HepG2 (cell line): ENCODE measurements around the gene TCTN2. TPM values are rescaled to one million over a fixed set of nuclear protein-coding genes. Genes with fewer than 3 reads are reported as not detected.

Experiments used
- FOSL1 ChIP-seq: sonication (generic); formaldehyde crosslinking; IDR thresholded peaks from 2 replicates; pipeline ENCODE4 v1.9.0; 2021; ENCODE audit warnings: missing genetic modification reagents, borderline replicate concordance
- FOSL2 ChIP-seq: sonication (generic); formaldehyde crosslinking; IDR thresholded peaks from 2 replicates; pipeline ENCODE4 v1.4.0; 2020; ENCODE audit warnings: missing genetic modification reagents
- FOXA1 ChIP-seq, 2 experiments: fragments of 450-650 bp in 1 of 2; sonication (generic) in 1 of 2; formaldehyde crosslinking in 1 of 2; IDR thresholded peaks; 2 replicates each; pipeline versions ENCODE4 v1.4.0 to v1.6.1; 2016 to 2020; ENCODE audit warnings: missing genetic modification reagents in 1 of 2
- GTF2F1 ChIP-seq: fragments of 150-350 bp; IDR thresholded peaks from 2 replicates; pipeline ENCODE4 v1.6.1; 2014; ENCODE audit warnings: low read length
- MAFF ChIP-seq: IDR thresholded peaks from 2 replicates; pipeline ENCODE4 v1.6.1; 2011; ENCODE audit warnings: low read depth, low read length, improper control_type of control experiment
- NCOA5 ChIP-seq: sonication (generic); formaldehyde crosslinking; IDR thresholded peaks from 2 replicates; pipeline ENCODE4 v1.4.0; 2020; ENCODE audit warnings: missing genetic modification reagents
- POLR2AphosphoS2 ChIP-seq: IDR thresholded peaks from 2 replicates; pipeline ENCODE4 v1.6.1; 2011; ENCODE audit warnings: low read depth, low read length, improper control_type of control experiment
- RARA ChIP-seq: IDR thresholded peaks from 2 replicates; pipeline ENCODE4 v1.6.1; 2016; ENCODE audit warnings: missing genetic modification reagents, missing compliant biosample characterization
- RBM22 ChIP-seq: fragments of 200-400 bp; formaldehyde crosslinking; optimal IDR thresholded peaks from 2 replicates; pipeline ENCODE3; 2017; ENCODE audit warnings: mild to moderate bottlenecking, low read length, moderate library complexity
- SALL1 ChIP-seq: sonication (generic); formaldehyde crosslinking; IDR thresholded peaks from 2 replicates; pipeline ENCODE4 v1.8.0; 2022; ENCODE audit warnings: mild to moderate bottlenecking, missing genetic modification reagents
- SIX4 ChIP-seq: sonication (generic); formaldehyde crosslinking; IDR thresholded peaks from 2 replicates; pipeline ENCODE4 v1.4.0; 2020; ENCODE audit warnings: missing genetic modification reagents
- SYNCRIP ChIP-seq: fragments of 200-400 bp; formaldehyde crosslinking; IDR thresholded peaks from 2 replicates; pipeline ENCODE4 v1.6.1; 2018; ENCODE audit warnings: mild to moderate bottlenecking, low read depth, low read length; ENCODE audit not compliant: insufficient read depth
- ZFP36L2 ChIP-seq: sonication (generic); formaldehyde crosslinking; IDR thresholded peaks from 2 replicates; pipeline ENCODE4 v1.4.0; 2020; ENCODE audit warnings: missing genetic modification reagents
- ZNF124 ChIP-seq: sonication (generic); formaldehyde crosslinking; IDR thresholded peaks from 2 replicates; pipeline ENCODE4 v1.4.0; 2020; ENCODE audit warnings: missing genetic modification reagents
- ZNF431 ChIP-seq: sonication (generic); formaldehyde crosslinking; IDR thresholded peaks from 2 replicates; pipeline ENCODE4 v1.9.0; 2022; ENCODE audit warnings: missing genetic modification reagents, low read depth, mild to moderate bottlenecking, borderline replicate concordance
- ZNF558 ChIP-seq: sonication (generic); formaldehyde crosslinking; IDR thresholded peaks from 2 replicates; pipeline ENCODE4 v1.9.0; 2022; ENCODE audit warnings: mild to moderate bottlenecking, missing genetic modification reagents, borderline replicate concordance
- ZNF598 ChIP-seq: sonication (generic); formaldehyde crosslinking; IDR thresholded peaks from 2 replicates; pipeline ENCODE4 v1.5.1; 2020; ENCODE audit warnings: mild to moderate bottlenecking, missing genetic modification reagents, borderline replicate concordance
- ZNF605 ChIP-seq: sonication (generic); formaldehyde crosslinking; IDR thresholded peaks from 2 replicates; pipeline ENCODE4 v1.8.0; 2022; ENCODE audit warnings: mild to moderate bottlenecking, missing genetic modification reagents
- ZNF75D ChIP-seq: sonication (generic); formaldehyde crosslinking; IDR thresholded peaks from 2 replicates; pipeline ENCODE4 v1.8.1; 2023; ENCODE audit warnings: missing genetic modification reagents, mild to moderate bottlenecking, borderline replicate concordance
- ZNF776 ChIP-seq: sonication (generic); formaldehyde crosslinking; IDR thresholded peaks from 2 replicates; pipeline ENCODE4 v1.4.0; 2020; ENCODE audit warnings: mild to moderate bottlenecking, missing genetic modification reagents
- ZNF782 ChIP-seq: sonication (generic); formaldehyde crosslinking; IDR thresholded peaks from 2 replicates; pipeline ENCODE4 v1.4.0; 2020; ENCODE audit warnings: missing genetic modification reagents, mild to moderate bottlenecking, borderline replicate concordance
- ZNF891 ChIP-seq: sonication (generic); formaldehyde crosslinking; IDR thresholded peaks from 2 replicates; pipeline ENCODE4 v1.5.0; 2020; ENCODE audit warnings: mild to moderate bottlenecking, missing genetic modification reagents
- polyA plus RNA-seq, 8 experiments: library from polyadenylated mRNA; depleted of rRNA in 3 of 8; stranded (reverse) in 7 of 8; unstranded in 1 of 8; fragments of >200 nt; fragmentation: Illumina TruSeq in 4 of 8; extraction: Trizol in 4 of 8; gene quantifications; 2 replicates each; pipeline versions ENCODE4 v1.2.1 to v1.2.3, GENCODE V29; 2011 to 2016; ENCODE audit warnings: low read depth in 4 of 8, missing spikeins in 1 of 8, mixed read lengths in 1 of 8; ENCODE audit not compliant: insufficient read depth in 1 of 8
- total RNA-seq, 5 experiments: library from RNA; depleted of rRNA; stranded (reverse); fragments of >200 nt; fragmentation: Illumina TruSeq; extraction: Trizol; gene quantifications; 2 replicates each; pipeline ENCODE4 v1.2.3, GENCODE V29; 2016; ENCODE audit warnings: low read depth in 1 of 5
- TF ChIP-seq, protein P1 (sequence below): IDR thresholded peaks from 2 replicates; pipeline ENCODE4 v1.6.1; 2012; ENCODE audit warnings: low read depth, low read length, improper control_type of control experiment
- TF ChIP-seq, protein P2 (sequence below): sonication (generic); formaldehyde crosslinking; IDR thresholded peaks from 2 replicates; pipeline ENCODE4 v1.4.0; 2020; ENCODE audit warnings: mild to moderate bottlenecking, missing genetic modification reagents
- TF ChIP-seq, protein P3 (sequence below): sonication (generic); formaldehyde crosslinking; IDR thresholded peaks from 2 replicates; pipeline ENCODE4 v1.4.0; 2020; ENCODE audit warnings: missing genetic modification reagents; ENCODE audit errors: not compliant biosample characterization

Gene TCTN2
- total and polyA plus RNA-seq, 2 of the 13 experiments (the other 11 are each of a cell fraction or from before 2014, with no cell fraction given): 5.0 to 8.1 TPM

DNA sequence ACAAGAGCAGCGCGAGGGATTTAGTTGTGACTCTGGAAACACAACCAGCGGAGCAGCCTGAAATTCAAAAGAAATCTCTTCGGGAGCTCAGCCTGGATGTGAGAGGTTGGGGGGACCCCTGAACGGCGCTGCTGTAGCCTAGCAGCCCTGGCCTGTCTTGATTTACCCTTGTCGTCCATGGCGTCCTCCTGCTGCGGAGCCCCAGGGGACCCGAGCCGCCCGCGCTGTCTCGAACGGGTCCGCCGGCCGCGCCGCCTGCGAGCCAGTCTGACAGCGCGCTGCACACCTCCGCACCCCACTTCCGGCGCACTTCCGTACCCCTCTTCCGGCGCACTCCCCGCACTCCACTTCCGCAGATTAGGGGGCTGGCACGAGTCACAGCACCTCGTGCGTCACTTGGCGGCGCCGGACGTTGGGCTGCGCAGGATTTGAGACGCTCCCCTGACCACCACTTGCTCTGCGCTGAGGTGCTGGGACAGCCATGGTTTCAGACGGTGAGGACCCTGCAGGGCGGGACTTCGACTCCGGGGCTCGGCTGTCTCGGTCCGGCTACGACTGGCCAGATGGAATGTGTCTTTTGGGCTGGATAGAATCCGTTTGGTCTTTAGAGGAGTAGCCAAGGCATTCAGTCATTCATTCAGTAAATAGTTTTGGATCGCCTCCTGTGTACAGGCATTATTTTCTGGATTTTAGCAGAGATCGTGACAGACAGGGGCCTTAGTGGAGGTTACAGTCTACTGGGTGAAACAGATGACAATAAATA is 37.4 kb upstream of the TCTN2 start, which contains the start of the genes EIF2B1 and GTF2H3 (continued):
- peak; percentile 73; the same call in 1 of the 2 replicates for TF ChIP-seq ZNF598
- peak; percentile 93 for TF ChIP-seq POLR2AphosphoS2
- no peak for TF ChIP-seq FOSL1 (CRISPR knock-in tag)
- no peak for TF ChIP-seq ZNF124 (CRISPR knock-in tag)
- TF ChIP-seq, protein P1, sequence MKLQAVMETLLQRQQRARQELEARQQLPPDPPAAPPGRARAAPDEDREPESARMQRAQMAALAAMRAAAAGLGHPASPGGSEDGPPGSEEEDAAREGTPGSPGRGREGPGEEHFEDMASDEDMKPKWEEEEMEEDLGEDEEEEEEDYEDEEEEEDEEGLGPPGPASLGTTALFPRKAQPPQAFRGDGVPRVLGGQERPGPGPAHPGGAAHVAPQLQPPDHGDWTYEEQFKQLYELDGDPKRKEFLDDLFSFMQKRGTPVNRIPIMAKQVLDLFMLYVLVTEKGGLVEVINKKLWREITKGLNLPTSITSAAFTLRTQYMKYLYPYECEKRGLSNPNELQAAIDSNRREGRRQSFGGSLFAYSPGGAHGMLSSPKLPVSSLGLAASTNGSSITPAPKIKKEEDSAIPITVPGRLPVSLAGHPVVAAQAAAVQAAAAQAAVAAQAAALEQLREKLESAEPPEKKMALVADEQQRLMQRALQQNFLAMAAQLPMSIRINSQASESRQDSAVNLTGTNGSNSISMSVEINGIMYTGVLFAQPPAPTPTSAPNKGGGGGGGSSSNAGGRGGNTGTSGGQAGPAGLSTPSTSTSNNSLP: 0 out of 2 replicates have a peak, but pooled peaks have one; percentile 34
- TF ChIP-seq, protein P2, sequence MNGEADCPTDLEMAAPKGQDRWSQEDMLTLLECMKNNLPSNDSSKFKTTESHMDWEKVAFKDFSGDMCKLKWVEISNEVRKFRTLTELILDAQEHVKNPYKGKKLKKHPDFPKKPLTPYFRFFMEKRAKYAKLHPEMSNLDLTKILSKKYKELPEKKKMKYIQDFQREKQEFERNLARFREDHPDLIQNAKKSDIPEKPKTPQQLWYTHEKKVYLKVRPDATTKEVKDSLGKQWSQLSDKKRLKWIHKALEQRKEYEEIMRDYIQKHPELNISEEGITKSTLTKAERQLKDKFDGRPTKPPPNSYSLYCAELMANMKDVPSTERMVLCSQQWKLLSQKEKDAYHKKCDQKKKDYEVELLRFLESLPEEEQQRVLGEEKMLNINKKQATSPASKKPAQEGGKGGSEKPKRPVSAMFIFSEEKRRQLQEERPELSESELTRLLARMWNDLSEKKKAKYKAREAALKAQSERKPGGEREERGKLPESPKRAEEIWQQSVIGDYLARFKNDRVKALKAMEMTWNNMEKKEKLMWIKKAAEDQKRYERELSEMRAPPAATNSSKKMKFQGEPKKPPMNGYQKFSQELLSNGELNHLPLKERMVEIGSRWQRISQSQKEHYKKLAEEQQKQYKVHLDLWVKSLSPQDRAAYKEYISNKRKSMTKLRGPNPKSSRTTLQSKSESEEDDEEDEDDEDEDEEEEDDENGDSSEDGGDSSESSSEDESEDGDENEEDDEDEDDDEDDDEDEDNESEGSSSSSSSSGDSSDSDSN (CRISPR knock-in tag): peak; percentile 94
- peak; percentile 92 for TF ChIP-seq SALL1 (CRISPR knock-in tag)
- TF ChIP-seq ZNF891: no peak; the same call in 1 of the 2 replicates
- peak; percentile 71; the same call in 1 of the 2 replicates for TF ChIP-seq ZNF782 (CRISPR knock-in tag)
- TF ChIP-seq ZNF75D: no peak
- TF ChIP-seq ZNF558: no peak; the same call in 1 of the 2 replicates
- peak; percentile 18; the same call in 1 of the 2 replicates for TF ChIP-seq SIX4
- no peak for TF ChIP-seq FOXA1 (IDR thresholded peaks at IDR 0.05)
- TF ChIP-seq FOXA1 (CRISPR knock-in tag; IDR thresholded peaks at IDR 0.05): no peak; the same call in 1 of the 2 replicates
- TF ChIP-seq NCOA5: no peak
- TF ChIP-seq RBM22: no peak
- no peak for TF ChIP-seq ZFP36L2
- no peak for TF ChIP-seq GTF2F1
- TF ChIP-seq, protein P3, sequence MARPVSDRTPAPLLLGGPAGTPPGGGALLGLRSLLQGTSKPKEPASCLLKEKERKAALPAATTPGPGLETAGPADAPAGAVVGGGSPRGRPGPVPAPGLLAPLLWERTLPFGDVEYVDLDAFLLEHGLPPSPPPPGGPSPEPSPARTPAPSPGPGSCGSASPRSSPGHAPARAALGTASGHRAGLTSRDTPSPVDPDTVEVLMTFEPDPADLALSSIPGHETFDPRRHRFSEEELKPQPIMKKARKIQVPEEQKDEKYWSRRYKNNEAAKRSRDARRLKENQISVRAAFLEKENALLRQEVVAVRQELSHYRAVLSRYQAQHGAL (CRISPR knock-in tag): no peak
- peak; percentile 84 for TF ChIP-seq ZNF605 (CRISPR knock-in tag)
- TF ChIP-seq ZNF776: no peak; the same call in 1 of the 2 replicates
- no peak for TF ChIP-seq SYNCRIP
- no peak for TF ChIP-seq MAFF
- TF ChIP-seq RARA (CRISPR knock-in tag): peak; percentile 37; the same call in 1 of the 2 replicates
- TF ChIP-seq ZNF431: peak; percentile 88; the same call in 1 of the 2 replicates
- peak; percentile 73 for TF ChIP-seq FOSL2
